ENCODE measurements around the gene ATP2C2.

The ATP2C2 gene

GRCh38 chr16:84404324-84404723, 36.0 kb downstream of the ATP2C2 start:
- Histone ChIP-seq H3K9me2 (replicated peaks; ENCODE audit: low read depth, low read length) (no peaks in the 10 kb centered on the region), H3K27me3 (ENCODE audit: insufficient read depth, low read length, poor library complexity, severe bottlenecking) (no peaks in the 10 kb centered on the region), H3K4me2 (ENCODE audit: low read depth, low read length, poor library complexity, severe bottlenecking) (no peak overlapping the region), H3K79me2 (ENCODE audit: insufficient read depth, low read length) (no peaks in the 10 kb centered on the region), H3K36me3 (ENCODE audit: insufficient read depth, low read length) (no peaks in the 10 kb centered on the region), H3K9me3 (ENCODE audit: insufficient read depth, low read depth, low read length) (no peaks in the 10 kb centered on the region), H4K20me1 (ENCODE audit: insufficient read depth, low read length, poor library complexity, severe bottlenecking) (no peaks in the 10 kb centered on the region), H3K4me3 (ENCODE audit: low read length, poor library complexity, severe bottlenecking) (no peak overlapping the region), H3K9ac (ENCODE audit: low read depth, low read length, poor library complexity, severe bottlenecking) (no peak overlapping the region), H3K4me1 (ENCODE audit: insufficient read depth, low read length, poor library complexity, severe bottlenecking) (no peaks in the 10 kb centered on the region), H2AFZ (ENCODE audit: low read length) (no peak overlapping the region), H3F3A (ENCODE audit: low read depth) (no peaks in the 10 kb centered on the region)
- TF ChIP-seq EZH2phosphoT487 (IDR thresholded peaks at IDR 0.05; ENCODE audit: borderline replicate concordance) (no peak), CTCF (conservative IDR thresholded peaks at IDR 0.05; ENCODE audit: low read length) (no peak)

GRCh38 chr16:84404936-84405639, 36.8 kb downstream of the ATP2C2 start:
- H3K9me3 ChIP-seq (ENCODE audit: insufficient read depth, low read depth, low read length), result no peaks in the 10 kb centered on the region
- H2AFZ ChIP-seq (ENCODE audit: low read length), result no peak overlapping the region
- H3F3A ChIP-seq (ENCODE audit: low read depth), result no peaks in the 10 kb centered on the region
- no peak overlapping the region for H3K4me2 ChIP-seq (ENCODE audit: low read depth, low read length, poor library complexity, severe bottlenecking)
- no peak overlapping the region for H3K4me3 ChIP-seq (ENCODE audit: low read length, poor library complexity, severe bottlenecking)
- H3K4me1 ChIP-seq (ENCODE audit: insufficient read depth, low read length, poor library complexity, severe bottlenecking), result no peaks in the 10 kb centered on the region
- H4K20me1 ChIP-seq (ENCODE audit: insufficient read depth, low read length, poor library complexity, severe bottlenecking), result no peaks in the 10 kb centered on the region
- no peaks in the 10 kb centered on the region for H3K9me2 ChIP-seq (replicated peaks; ENCODE audit: low read depth, low read length)
- no peak overlapping the region for H3K9ac ChIP-seq (ENCODE audit: low read depth, low read length, poor library complexity, severe bottlenecking)
- H3K27me3 ChIP-seq (ENCODE audit: insufficient read depth, low read length, poor library complexity, severe bottlenecking), result no peaks in the 10 kb centered on the region
- no peaks in the 10 kb centered on the region for H3K36me3 ChIP-seq (ENCODE audit: insufficient read depth, low read length)
- no peaks in the 10 kb centered on the region for H3K79me2 ChIP-seq (ENCODE audit: insufficient read depth, low read length)
- TF ChIP-seq CTCF (conservative IDR thresholded peaks at IDR 0.05; ENCODE audit: low read length) (no peak), EZH2phosphoT487 (IDR thresholded peaks at IDR 0.05; ENCODE audit: borderline replicate concordance) (no peak)

GRCh38 chr16:84406006-84406963, 37.9 kb downstream of the ATP2C2 start:
- no peaks in the 10 kb centered on the region for H3K79me2 ChIP-seq (ENCODE audit: insufficient read depth, low read length)
- H3K9me2 ChIP-seq (replicated peaks; ENCODE audit: low read depth, low read length), result no peaks in the 10 kb centered on the region
- H3K36me3 ChIP-seq (ENCODE audit: insufficient read depth, low read length), result no peaks in the 10 kb centered on the region
- H3K9me3 ChIP-seq (ENCODE audit: insufficient read depth, low read depth, low read length), result no peaks in the 10 kb centered on the region
- no peaks in the 10 kb centered on the region for H4K20me1 ChIP-seq (ENCODE audit: insufficient read depth, low read length, poor library complexity, severe bottlenecking)
- no peak overlapping the region for H3K9ac ChIP-seq (ENCODE audit: low read depth, low read length, poor library complexity, severe bottlenecking)
- no peak overlapping the region for H3K4me3 ChIP-seq (ENCODE audit: low read length, poor library complexity, severe bottlenecking)
- no peaks in the 10 kb centered on the region for H3K27me3 ChIP-seq (ENCODE audit: insufficient read depth, low read length, poor library complexity, severe bottlenecking)
- H2AFZ ChIP-seq (ENCODE audit: low read length), result no peak overlapping the region
- H3K4me2 ChIP-seq (ENCODE audit: low read depth, low read length, poor library complexity, severe bottlenecking), result no peak overlapping the region
- H3F3A ChIP-seq (ENCODE audit: low read depth), result no peaks in the 10 kb centered on the region
- no peaks in the 10 kb centered on the region for H3K4me1 ChIP-seq (ENCODE audit: insufficient read depth, low read length, poor library complexity, severe bottlenecking)
- TF ChIP-seq EZH2phosphoT487 (IDR thresholded peaks at IDR 0.05; ENCODE audit: borderline replicate concordance), result no peak
- no peak for TF ChIP-seq CTCF (conservative IDR thresholded peaks at IDR 0.05; ENCODE audit: low read length)

Measured in Loucy (cell line).